ENCODE results near the gene MRPL50. TPM values are rescaled to one million over a fixed set of nuclear protein-coding genes. Genes with fewer than 3 reads are reported as not detected.

Gene MRPL50
- total and polyA plus RNA-seq, 8 donors = 3.7 to 8.4 (median 6.4) TPM

DNA sequence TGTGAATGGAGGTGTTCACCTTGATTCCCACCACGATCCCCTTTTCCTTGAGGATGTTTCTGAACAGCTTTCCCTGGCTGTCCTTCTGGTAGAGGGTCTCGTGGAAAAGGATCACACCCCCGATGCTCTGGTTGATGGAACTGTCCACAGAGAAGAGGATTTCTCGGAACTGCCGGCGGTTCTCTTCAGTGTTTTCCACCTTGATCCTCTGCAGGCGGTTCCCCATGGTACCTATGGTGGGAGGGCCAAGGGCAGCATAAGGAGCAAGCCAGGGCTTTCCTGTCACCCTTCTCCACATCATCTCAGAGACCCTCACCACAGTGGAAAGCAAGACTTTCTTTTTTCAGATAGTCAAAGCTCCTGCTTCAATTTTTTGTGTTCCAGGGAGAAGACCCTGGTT, 31.3 kb upstream of the MRPL50 start:
- no peak overlapping the region for H3K4me3 ChIP-seq
- DNase-seq (no peak), FAIRE-seq (no peak), ATAC-seq (no peak)
- intact Hi-C loops (cut with DNase I) = no loop called here
- no peak overlapping the region for H3K27ac ChIP-seq
- H3K9me3 ChIP-seq = no peaks in the 10 kb centered on the region
- H3K36me3 ChIP-seq = peaks cover 0 to 44% (median 0%) of the 10 kb centered on the region in 3 donors
- TF ChIP-seq CTCF (IDR thresholded peaks at IDR 0.05) = no peak
- H3K27me3 ChIP-seq = no peaks in the 10 kb centered on the region
- peaks cover 3 to 24% (median 22%) of the 10 kb centered on the region in 3 donors for H3K4me1 ChIP-seq
- WGBS, 2 donors = 93 to 96% methylated on average over 7 of the region's 7 CpGs

DNA sequence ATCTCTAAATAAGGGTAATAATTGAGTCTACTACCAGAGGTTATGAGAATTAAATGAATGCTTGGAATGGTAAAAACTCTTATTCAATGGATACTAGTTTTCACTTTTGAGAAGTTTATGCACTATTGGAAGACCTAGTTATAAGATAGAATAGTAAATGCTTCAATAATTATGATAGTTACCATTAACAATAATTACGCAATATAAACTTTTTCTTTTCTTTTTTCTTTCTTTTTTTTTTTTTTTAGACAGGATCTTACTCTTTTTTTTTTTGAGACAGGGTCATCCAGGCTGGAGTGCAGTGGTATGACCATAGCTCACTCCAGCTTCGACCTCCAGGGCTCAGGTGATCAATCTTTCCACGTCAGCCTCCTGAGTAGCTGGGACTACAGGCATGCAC, 30.5 kb upstream of the MRPL50 start:
- no peaks in the 10 kb centered on the region for H3K9me3 ChIP-seq
- no peaks in the 10 kb centered on the region for H3K27me3 ChIP-seq
- H3K27ac ChIP-seq = no peak overlapping the region
- ATAC-seq = no peak
- no peak overlapping the region for H3K4me3 ChIP-seq
- H3K4me1 ChIP-seq = peaks cover 0 to 16% (median 16%) of the 10 kb centered on the region in 3 donors
- no peak for DNase-seq
- no peak for TF ChIP-seq CTCF (IDR thresholded peaks at IDR 0.05)
- 78 to 87% methylated on average over 3 of the region's 3 CpGs for WGBS, 2 donors
- no peak for FAIRE-seq
- intact Hi-C loops (cut with DNase I) = no loop called here
- peaks cover 0 to 44% (median 0%) of the 10 kb centered on the region in 3 donors for H3K36me3 ChIP-seq

DNA sequence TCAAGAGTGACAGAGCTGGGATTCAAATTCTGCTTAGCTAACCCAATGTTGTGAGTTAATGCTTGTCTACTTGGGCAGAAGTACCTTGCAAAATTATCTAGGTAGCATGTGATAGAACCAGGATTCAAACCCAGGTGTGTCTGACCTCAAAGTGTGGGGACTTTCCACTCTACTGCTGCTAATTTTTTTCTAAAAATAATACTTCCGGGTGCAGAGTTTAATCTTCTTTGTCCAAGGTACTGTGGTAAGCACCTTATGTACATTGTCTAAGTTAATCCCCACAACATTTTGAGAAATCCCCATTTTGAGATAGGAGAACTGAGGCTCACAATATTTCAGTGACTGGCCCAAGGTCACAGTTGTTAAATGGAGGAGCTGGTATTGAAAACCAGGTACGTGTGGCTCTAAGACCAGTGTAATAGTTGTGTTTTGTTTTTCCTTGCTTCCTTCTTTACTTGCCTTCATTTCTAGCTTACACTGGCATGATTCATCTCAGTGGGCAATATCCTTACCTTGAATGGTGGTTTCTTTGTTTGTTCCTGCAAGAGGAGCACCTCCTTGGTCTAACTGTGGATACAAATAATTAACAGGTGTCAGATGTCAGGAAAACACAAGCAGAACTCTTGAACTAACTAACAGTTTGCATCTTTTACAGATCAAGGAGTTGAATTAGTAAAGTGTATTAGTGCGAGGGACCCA, 29.7 kb upstream of the MRPL50 start:
- H3K27ac ChIP-seq = no peak overlapping the region
- peaks cover 2 to 10% (median 8%) of the 10 kb centered on the region in 3 donors for H3K4me1 ChIP-seq
- ATAC-seq (peak in 2 of 4 donors; percentile 57 to 59), DNase-seq (no peak), FAIRE-seq (no peak)
- 77 to 82% methylated on average over 3 of the region's 3 CpGs for WGBS, 2 donors
- H3K4me3 ChIP-seq = no peak overlapping the region
- no peak for TF ChIP-seq CTCF (IDR thresholded peaks at IDR 0.05)
- intact Hi-C loops (cut with DNase I) = no loop called here
- peaks cover 0 to 44% (median 0%) of the 10 kb centered on the region in 3 donors for H3K36me3 ChIP-seq
- H3K9me3 ChIP-seq = no peaks in the 10 kb centered on the region
- no peaks in the 10 kb centered on the region for H3K27me3 ChIP-seq

- no peaks in the 10 kb centered on the region for H3K27me3 ChIP-seq
- ATAC-seq (no peak), FAIRE-seq (no peak), DNase-seq (no peak)
- 96% methylated on average over 8 of the region's 8 CpGs for WGBS, 2 donors
- no peak overlapping the region for H3K4me3 ChIP-seq
- H3K9me3 ChIP-seq = no peaks in the 10 kb centered on the region
- no peak overlapping the region for H3K27ac ChIP-seq
- H3K36me3 ChIP-seq = peaks cover 0 to 44% (median 0%) of the 10 kb centered on the region in 3 donors
- intact Hi-C loops (cut with DNase I) = no loop called here
- TF ChIP-seq CTCF (IDR thresholded peaks at IDR 0.05) = no peak
- peaks cover 3 to 10% (median 5%) of the 10 kb centered on the region in 3 donors for H3K4me1 ChIP-seq
Measured at GRCh38 chr9:101427358-101427757, 28.9 kb upstream of the MRPL50 start.

DNA sequence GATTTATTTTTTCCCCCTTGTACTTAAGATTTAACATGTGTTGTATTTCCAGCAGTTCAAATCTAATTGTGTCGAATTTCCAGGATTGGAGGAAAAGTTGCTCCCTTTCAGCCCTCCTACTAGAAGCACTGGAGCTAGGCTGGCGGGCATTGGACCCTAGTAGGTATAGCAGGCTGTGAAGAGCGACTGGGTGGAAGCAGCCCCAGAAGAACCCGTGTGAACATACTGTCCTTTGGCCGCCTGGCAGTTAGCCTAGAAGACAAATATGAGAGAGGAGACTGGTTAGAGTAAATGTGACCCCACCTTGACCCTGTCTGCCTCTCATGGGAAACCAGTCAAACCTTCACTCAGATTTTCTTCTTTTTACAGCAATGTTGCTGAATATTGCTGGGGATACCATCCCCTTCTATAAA, 23.2 kb upstream of the MRPL50 start:
- WGBS, 2 donors = 30 to 32% methylated on average over 5 of the region's 5 CpGs
- peak; percentile 59 to 87 (median 81) for ATAC-seq

More for the DNA sequence above, 23.2 kb upstream of the MRPL50 start:
- Histone ChIP-seq H3K4me1 (peaks cover 27 to 30% (median 27%) of the 10 kb centered on the region in 3 donors), H3K9me3 (no peaks in the 10 kb centered on the region), H3K4me3 (no peak overlapping the region), H3K36me3 (peaks cover 0 to 12% (median 0%) of the 10 kb centered on the region in 3 donors), H3K27me3 (no peaks in the 10 kb centered on the region), H3K27ac (peak overlapping the region in 1 of 4 donors; percentile 41)
- FAIRE-seq (no peak), DNase-seq (peak in 5 of 6 donors; percentile 49 to 88 (median 62))
- TF ChIP-seq CTCF (IDR thresholded peaks at IDR 0.05) = no peak
- intact Hi-C loops (cut with DNase I) = no loop called here
